ACHN (cell line): ENCODE results near the gene KCNH5.

Source experiments
- DNase-seq: peaks from one replicate; pipeline ENCODE4 v3.0.0-alpha.2; 2015
- in situ Hi-C: cut with HindIII; loops from 2 replicates; pipeline ENCODE4 v1.10.0; 2017; ENCODE audit warnings: low sequenced_read_pairs, low pct_ligation_motif_present, low pct_unique_long_range_greater_than_20kb

Gene KCNH5

GRCh38 chr14:63011623-63012022 is 33.6 kb downstream of the KCNH5 start:
- in situ Hi-C loops, result no loop called here
- DNase-seq, result no peak

GRCh38 chr14:63009495-63009894 is 35.8 kb downstream of the KCNH5 start:
- no peak for DNase-seq
- in situ Hi-C loops, result no loop called here

GRCh38 chr14:63006531-63006930 is 38.7 kb downstream of the KCNH5 start:
- DNase-seq, result no peak
- in situ Hi-C loops, result no loop called here

- DNase-seq, result no peak
- in situ Hi-C loops, result no loop called here
Observed at GRCh38 chr14:62994096-62994495, 51.2 kb downstream of the KCNH5 start.

GRCh38 chr14:62988967-62989366 is 56.3 kb downstream of the KCNH5 start:
- in situ Hi-C loops, result no loop called here
- DNase-seq, result no peak

GRCh38 chr14:62983821-62984220 is 61.4 kb downstream of the KCNH5 start:
- DNase-seq, result no peak
- in situ Hi-C loops, result no loop called here

GRCh38 chr14:62980693-62981092 is 64.6 kb downstream of the KCNH5 start:
- DNase-seq, result no peak
- in situ Hi-C loops, result no loop called here

GRCh38 chr14:62957562-62957961 is 87.7 kb downstream of the KCNH5 start:
- in situ Hi-C loops, result no loop called here

GRCh38 chr14:62956413-62956812 is 88.8 kb downstream of the KCNH5 start:
- DNase-seq, result no peak
- in situ Hi-C loops, result no loop called here

More at GRCh38 chr14:62957562-62957961, 87.7 kb downstream of the KCNH5 start:
- peak; percentile 81 for DNase-seq

- DNase-seq, result no peak
- in situ Hi-C loops, result no loop called here
Observed at GRCh38 chr14:62954165-62954564, 91.1 kb downstream of the KCNH5 start.

GRCh38 chr14:62952226-62952625 is 93.0 kb downstream of the KCNH5 start:
- no peak for DNase-seq
- in situ Hi-C loops, result no loop called here

- in situ Hi-C loops, result no loop called here
- no peak for DNase-seq
Observed at GRCh38 chr14:62947301-62947700, 98.0 kb downstream of the KCNH5 start.

- in situ Hi-C loops, result no loop called here
- no peak for DNase-seq
Observed at GRCh38 chr14:62946221-62946620, 99.0 kb downstream of the KCNH5 start.

GRCh38 chr14:62943202-62943601 is 102.1 kb downstream of the KCNH5 start:
- in situ Hi-C loops, result no loop called here
- no peak for DNase-seq

- no peak for DNase-seq
- in situ Hi-C loops, result no loop called here
Observed at GRCh38 chr14:62939970-62940369, 105.3 kb downstream of the KCNH5 start.

GRCh38 chr14:62938778-62939177 is 106.5 kb downstream of the KCNH5 start:
- in situ Hi-C loops, result no loop called here
- DNase-seq, result no peak

- DNase-seq, result no peak
- in situ Hi-C loops, result no loop called here
Observed at GRCh38 chr14:62934439-62934838, 110.8 kb downstream of the KCNH5 start.

- in situ Hi-C loops, result no loop called here
Observed at GRCh38 chr14:62921466-62921865, 123.8 kb downstream of the KCNH5 start.

GRCh38 chr14:62916551-62916950 is 128.7 kb downstream of the KCNH5 start:
- DNase-seq, result no peak

More at GRCh38 chr14:62921466-62921865, 123.8 kb downstream of the KCNH5 start:
- no peak for DNase-seq

GRCh38 chr14:62914873-62915272 is 130.4 kb downstream of the KCNH5 start:
- DNase-seq, result no peak
- in situ Hi-C loops, result no loop called here

More at GRCh38 chr14:62916551-62916950, 128.7 kb downstream of the KCNH5 start:
- in situ Hi-C loops, result no loop called here

GRCh38 chr14:62914025-62914424 is 131.2 kb downstream of the KCNH5 start:
- DNase-seq, result no peak
- in situ Hi-C loops, result no loop called here
